Measurements from ENCODE around the gene SMARCA2.

Gene SMARCA2

DNA sequence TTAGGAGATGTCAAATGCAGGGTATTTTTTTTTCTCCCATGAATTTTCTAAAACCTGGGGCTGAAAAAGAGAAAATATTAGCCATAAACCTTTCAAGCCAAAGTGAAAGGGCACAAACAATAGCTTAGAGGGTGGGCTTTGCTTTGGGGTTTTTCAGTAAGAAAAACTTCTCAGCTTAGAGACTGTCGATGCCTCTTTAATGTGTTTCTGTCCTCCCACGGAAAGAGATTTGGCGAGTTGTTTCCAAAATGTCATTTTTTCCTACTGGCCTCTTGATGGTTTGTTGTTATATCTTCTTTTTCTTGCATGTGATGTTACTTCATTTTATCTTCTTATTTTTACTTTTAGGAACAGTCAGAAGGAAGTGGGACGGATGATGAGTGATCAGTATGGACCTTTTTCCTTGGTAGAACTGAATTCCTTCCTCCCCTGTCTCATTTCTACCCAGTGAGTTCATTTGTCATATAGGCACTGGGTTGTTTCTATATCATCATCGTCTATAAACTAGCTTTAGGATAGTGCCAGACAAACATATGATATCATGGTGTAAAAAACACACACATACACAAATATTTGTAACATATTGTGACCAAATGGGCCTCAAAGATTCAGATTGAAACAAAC lies 177.3 kb downstream of the SMARCA2 start:
- no peaks in the 10 kb centered on the region for H3K4me1 ChIP-seq (ENCODE audit: low read length)
- TF ChIP-seq EZH2 (optimal IDR thresholded peaks at IDR 0.05; ENCODE audit: low read depth, low read length) (no peak), EZH2phosphoT487 (IDR thresholded peaks at IDR 0.05; ENCODE audit: low read length) (no peak)
- TF ChIP-seq, protein P1, sequence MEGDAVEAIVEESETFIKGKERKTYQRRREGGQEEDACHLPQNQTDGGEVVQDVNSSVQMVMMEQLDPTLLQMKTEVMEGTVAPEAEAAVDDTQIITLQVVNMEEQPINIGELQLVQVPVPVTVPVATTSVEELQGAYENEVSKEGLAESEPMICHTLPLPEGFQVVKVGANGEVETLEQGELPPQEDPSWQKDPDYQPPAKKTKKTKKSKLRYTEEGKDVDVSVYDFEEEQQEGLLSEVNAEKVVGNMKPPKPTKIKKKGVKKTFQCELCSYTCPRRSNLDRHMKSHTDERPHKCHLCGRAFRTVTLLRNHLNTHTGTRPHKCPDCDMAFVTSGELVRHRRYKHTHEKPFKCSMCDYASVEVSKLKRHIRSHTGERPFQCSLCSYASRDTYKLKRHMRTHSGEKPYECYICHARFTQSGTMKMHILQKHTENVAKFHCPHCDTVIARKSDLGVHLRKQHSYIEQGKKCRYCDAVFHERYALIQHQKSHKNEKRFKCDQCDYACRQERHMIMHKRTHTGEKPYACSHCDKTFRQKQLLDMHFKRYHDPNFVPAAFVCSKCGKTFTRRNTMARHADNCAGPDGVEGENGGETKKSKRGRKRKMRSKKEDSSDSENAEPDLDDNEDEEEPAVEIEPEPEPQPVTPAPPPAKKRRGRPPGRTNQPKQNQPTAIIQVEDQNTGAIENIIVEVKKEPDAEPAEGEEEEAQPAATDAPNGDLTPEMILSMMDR (IDR thresholded peaks at IDR 0.05; ENCODE audit: low read length) = no peak

DNA sequence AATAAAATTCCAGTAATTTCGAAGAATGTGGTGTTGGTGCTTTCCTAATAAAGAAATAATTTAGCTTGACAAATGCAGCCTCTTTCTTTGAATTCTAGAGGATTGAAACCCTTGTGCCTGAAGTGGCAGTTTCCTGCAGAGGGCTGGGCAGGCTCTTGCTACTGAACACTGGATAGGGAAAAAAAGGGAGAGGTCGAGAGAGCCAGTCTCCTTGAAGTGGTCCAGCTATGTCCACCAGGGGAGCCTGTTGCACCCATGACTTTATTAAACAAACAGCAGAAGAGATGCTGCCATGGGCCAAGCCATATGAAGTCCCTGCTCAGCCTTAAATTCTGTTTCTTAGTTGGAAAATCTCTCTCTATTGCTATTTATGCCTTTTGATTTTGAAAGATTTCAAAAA lies 178.4 kb downstream of the SMARCA2 start:
- Histone ChIP-seq H3K9ac (ENCODE audit: low read length) (no peak overlapping the region), H3K9me3 (replicated peaks; ENCODE audit: insufficient read depth, low read length) (no peaks in the 10 kb centered on the region), H3K27me3 (replicated peaks; ENCODE audit: insufficient read depth, low read length) (no peaks in the 10 kb centered on the region), H3K4me2 (ENCODE audit: low read depth, low read length) (no peak overlapping the region), H3K4me1 (ENCODE audit: low read length) (no peaks in the 10 kb centered on the region), H2AFZ (ENCODE audit: low read length) (no peak overlapping the region), H4K20me1 (ENCODE audit: insufficient read depth, low read length) (no peaks in the 10 kb centered on the region), H3F3A (ENCODE audit: insufficient read depth, low read length) (no peaks in the 10 kb centered on the region), H3K79me2 (ENCODE audit: low read length) (no peaks in the 10 kb centered on the region), H3K36me3 (replicated peaks; ENCODE audit: insufficient read depth, low read length) (peaks cover 4% of the 10 kb centered on the region; the same call in 1 of the 2 replicates), H3K27ac (ENCODE audit: low read length) (no peak overlapping the region), H3K9me2 (replicated peaks; ENCODE audit: insufficient read depth, low read length) (no peaks in the 10 kb centered on the region), H3K4me3 (ENCODE audit: low read length) (no peak overlapping the region)
- DNase-seq = no peak
- TF ChIP-seq, protein P1 (IDR thresholded peaks at IDR 0.05; ENCODE audit: low read length) = no peak
- TF ChIP-seq EZH2phosphoT487 (IDR thresholded peaks at IDR 0.05; ENCODE audit: low read length) (no peak), EZH2 (optimal IDR thresholded peaks at IDR 0.05; ENCODE audit: low read depth, low read length) (no peak)

More for the DNA sequence above, 177.3 kb downstream of the SMARCA2 start:
- H4K20me1 ChIP-seq (ENCODE audit: insufficient read depth, low read length) = no peaks in the 10 kb centered on the region
- H3K9ac ChIP-seq (ENCODE audit: low read length) = no peak overlapping the region
- H3K4me3 ChIP-seq (ENCODE audit: low read length) = no peak overlapping the region
- no peaks in the 10 kb centered on the region for H3K9me3 ChIP-seq (replicated peaks; ENCODE audit: insufficient read depth, low read length)
- H2AFZ ChIP-seq (ENCODE audit: low read length) = no peak overlapping the region
- no peaks in the 10 kb centered on the region for H3K79me2 ChIP-seq (ENCODE audit: low read length)
- no peaks in the 10 kb centered on the region for H3F3A ChIP-seq (ENCODE audit: insufficient read depth, low read length)
- no peaks in the 10 kb centered on the region for H3K27me3 ChIP-seq (replicated peaks; ENCODE audit: insufficient read depth, low read length)
- H3K36me3 ChIP-seq (replicated peaks; ENCODE audit: insufficient read depth, low read length) = peaks cover 4% of the 10 kb centered on the region; the same call in 1 of the 2 replicates
- H3K27ac ChIP-seq (ENCODE audit: low read length) = no peak overlapping the region
- no peak for DNase-seq
- no peaks in the 10 kb centered on the region for H3K9me2 ChIP-seq (replicated peaks; ENCODE audit: insufficient read depth, low read length)
- H3K4me2 ChIP-seq (ENCODE audit: low read depth, low read length) = no peak overlapping the region

DNA sequence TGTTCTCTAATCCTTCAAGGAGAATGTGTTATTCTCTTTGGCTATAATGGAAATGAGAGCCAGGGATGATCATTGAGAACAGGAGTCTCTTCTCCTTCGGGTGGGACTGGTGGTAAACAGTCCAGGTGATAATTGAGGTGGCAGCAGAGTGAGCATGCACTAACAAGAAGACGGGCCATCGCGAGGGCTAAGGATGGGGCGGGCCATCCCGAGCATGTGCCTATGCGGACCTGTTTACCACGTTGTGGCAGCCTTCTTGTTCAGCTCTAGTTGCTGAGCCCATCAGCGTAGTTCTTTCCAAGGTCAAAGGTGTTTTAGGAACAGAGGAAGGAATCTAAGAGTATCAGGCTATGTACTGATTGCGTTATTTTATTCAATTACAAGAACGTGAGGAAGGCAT lies 180.1 kb downstream of the SMARCA2 start:
- H3K9me3 ChIP-seq (replicated peaks; ENCODE audit: insufficient read depth, low read length) = no peaks in the 10 kb centered on the region
- H3K4me3 ChIP-seq (ENCODE audit: low read length) = no peak overlapping the region
- H4K20me1 ChIP-seq (ENCODE audit: insufficient read depth, low read length) = no peaks in the 10 kb centered on the region
- no peaks in the 10 kb centered on the region for H3K9me2 ChIP-seq (replicated peaks; ENCODE audit: insufficient read depth, low read length)
- no peak overlapping the region for H3K4me2 ChIP-seq (ENCODE audit: low read depth, low read length)
- TF ChIP-seq EZH2phosphoT487 (IDR thresholded peaks at IDR 0.05; ENCODE audit: low read length) = no peak
- TF ChIP-seq, protein P1 (IDR thresholded peaks at IDR 0.05; ENCODE audit: low read length) = no peak
- no peak for TF ChIP-seq EZH2 (optimal IDR thresholded peaks at IDR 0.05; ENCODE audit: low read depth, low read length)
- H3K27me3 ChIP-seq (replicated peaks; ENCODE audit: insufficient read depth, low read length) = no peaks in the 10 kb centered on the region
- no peak overlapping the region for H2AFZ ChIP-seq (ENCODE audit: low read length)
- peaks cover 4% of the 10 kb centered on the region; the same call in 1 of the 2 replicates for H3K36me3 ChIP-seq (replicated peaks; ENCODE audit: insufficient read depth, low read length)
- no peaks in the 10 kb centered on the region for H3K79me2 ChIP-seq (ENCODE audit: low read length)
- H3K27ac ChIP-seq (ENCODE audit: low read length) = no peak overlapping the region
- no peaks in the 10 kb centered on the region for H3K4me1 ChIP-seq (ENCODE audit: low read length)
- H3K9ac ChIP-seq (ENCODE audit: low read length) = no peak overlapping the region
- H3F3A ChIP-seq (ENCODE audit: insufficient read depth, low read length) = no peaks in the 10 kb centered on the region
- no peak for DNase-seq

Measured in MM.1S (cell line).